KG1 (cell line): Measurements from ENCODE around the gene NCAPD3.
A peak's percentile ranks its signal among the peaks of the same experiment; 100 is the strongest.
"Not testable (repeated sequence)": the region's sequence is repeated elsewhere in the genome, so short reads cannot be mapped to it uniquely, and the experiment has no call there.

ENCODE experiments used
- DNase-seq: peaks from one replicate; lab custom pipeline; 2025; lab: John Stamatoyannopoulos, UW

Gene NCAPD3

GRCh38 chr11:134223836-134224709 lies at the start of gene NCAPD3, which contains the start of gene VPS26B:
NCAPD3 (minus strand) TSS chr11:134223967; CDS start chr11:134223926, 41 bp downstream.
VPS26B (plus strand) TSS chr11:134224671; CDS start chr11:134225123, 452 bp downstream.
- peak; percentile 97 for DNase-seq

- DNase-seq = no peak
These were observed 49.5 kb upstream of the NCAPD3 start for GRCh38 chr11:134273317-134273712.

- DNase-seq = no peak
These were observed 48.9 kb upstream of the NCAPD3 start for GRCh38 chr11:134272381-134273316.

GRCh38 chr11:134271978-134272377 lies 48.2 kb upstream of the NCAPD3 start:
- no peak for DNase-seq

- no peak for DNase-seq
These were observed 46.5 kb upstream of the NCAPD3 start for GRCh38 chr11:134270250-134270714.

- DNase-seq = no peak
These were observed 44.2 kb upstream of the NCAPD3 start for GRCh38 chr11:134267966-134268365.

- DNase-seq = no peak
These were observed 43.7 kb upstream of the NCAPD3 start for GRCh38 chr11:134267461-134267860.

GRCh38 chr11:134266841-134267251 lies 43.1 kb upstream of the NCAPD3 start:
- DNase-seq = no peak

GRCh38 chr11:134266440-134266839 lies 42.7 kb upstream of the NCAPD3 start:
- no peak for DNase-seq

GRCh38 chr11:134264966-134265764 lies 41.4 kb upstream of the NCAPD3 start:
- no peak for DNase-seq

- DNase-seq = no peak
These were observed 38.1 kb upstream of the NCAPD3 start for GRCh38 chr11:134261626-134262488.

- DNase-seq = no peak
These were observed 37.2 kb upstream of the NCAPD3 start for GRCh38 chr11:134260983-134261382.

- no peak for DNase-seq
These were observed 36.7 kb upstream of the NCAPD3 start for GRCh38 chr11:134260503-134260902.

GRCh38 chr11:134258577-134258976 lies 34.8 kb upstream of the NCAPD3 start:
- DNase-seq = no peak

GRCh38 chr11:134257101-134257500 lies 33.3 kb upstream of the NCAPD3 start:
- no peak for DNase-seq

GRCh38 chr11:134255184-134255561 lies 31.4 kb upstream of the NCAPD3 start:
- not testable (repeated sequence) for DNase-seq

- no peak for DNase-seq
These were observed 30.8 kb upstream of the NCAPD3 start for GRCh38 chr11:134254433-134255183.

- DNase-seq = peak; percentile 99
These were observed 29.6 kb upstream of the NCAPD3 start, which contains the start of the genes ACAD8 and THYN1 for GRCh38 chr11:134253188-134253993. ACAD8 (plus strand) TSS chr11:134253568; CDS start chr11:134253601, 33 bp downstream. THYN1 (minus strand) TSS chr11:134253352; CDS start chr11:134252882, 470 bp downstream.
